Fibroblast of lung (primary cell): ENCODE measurements around the gene ZFR.

Source experiments
- CTCF ChIP-seq, 2 donors: IDR thresholded peaks in 1 of 2; conservative IDR thresholded peaks in 1 of 2; 1 replicate in 1 of 2; 2 replicates in 1 of 2; pipeline ENCODE4 v1.5.1; 2011 to 2012; ENCODE audit warnings: low read length in 2 of 2, control low read depth in 1 of 2, inconsistent platforms in 1 of 2, low read depth in 1 of 2, mild to moderate bottlenecking in 1 of 2
- EZH2 ChIP-seq: IDR thresholded peaks from 2 replicates; pipeline ENCODE4 v1.5.1; 2012; ENCODE audit warnings: low read length, control low read depth, mild to moderate bottlenecking; ENCODE audit errors: missing control alignments

GRCh38 chr5:32453916-32454315, 9.4 kb upstream of the ZFR start:
- TF ChIP-seq CTCF (conservative IDR thresholded peaks at IDR 0.05 in 1 of 2, IDR thresholded peaks at IDR 0.05 in 1 of 2; ENCODE audit: low read depth in 1 of 2, low read length in 2 of 2) (no peak), EZH2 (no peak)
